LNCaP clone FGC (cell line): ENCODE measurements around the gene PDGFD.
A peak's percentile ranks its signal among the peaks of the same experiment; 100 is the strongest.

Experiments
- DNase-seq: peaks from one replicate; pipeline ENCODE4 v3.0.0-alpha.2; 2011; ENCODE audit warnings: low read depth
- H3K4me3 ChIP-seq: 2 replicates; pipeline ENCODE4 v1.5.1; 2011; ENCODE audit warnings: mild to moderate bottlenecking, low read depth, low read length, control low read depth
- CTCF ChIP-seq: IDR thresholded peaks from 2 replicates; pipeline ENCODE4 v1.5.1; 2012; ENCODE audit warnings: mild to moderate bottlenecking; ENCODE audit not compliant: control insufficient read depth, insufficient read depth; ENCODE audit errors: extremely low read depth

PDGFD gene

GRCh38 chr11:104155375-104155774, 8.6 kb downstream of the PDGFD start:
- no peak for DNase-seq
- TF ChIP-seq CTCF: no peak
- no peak overlapping the region for H3K4me3 ChIP-seq

GRCh38 chr11:104154296-104154695, 9.7 kb downstream of the PDGFD start:
- no peak overlapping the region for H3K4me3 ChIP-seq
- DNase-seq: no peak
- TF ChIP-seq CTCF: no peak

GRCh38 chr11:104152941-104153505, 10.9 kb downstream of the PDGFD start:
- no peak for TF ChIP-seq CTCF
- no peak overlapping the region for H3K4me3 ChIP-seq
- no peak for DNase-seq

- no peak for DNase-seq
- peak; percentile 64 for TF ChIP-seq CTCF
- no peak overlapping the region for H3K4me3 ChIP-seq
Measured at GRCh38 chr11:104151404-104152204, 12.3 kb downstream of the PDGFD start.

GRCh38 chr11:104148706-104149105, 15.2 kb downstream of the PDGFD start:
- no peak overlapping the region for H3K4me3 ChIP-seq
- no peak for DNase-seq
- no peak for TF ChIP-seq CTCF

- no peak overlapping the region for H3K4me3 ChIP-seq
- TF ChIP-seq CTCF: no peak
- no peak for DNase-seq
Measured at GRCh38 chr11:104148074-104148473, 15.9 kb downstream of the PDGFD start.
